MM.1S (cell line): Measurements from ENCODE around the gene MECP2.

ENCODE experiments used
- DNase-seq: peaks from one replicate; pipeline ENCODE4 v3.0.0-alpha.2; 2015
- H2AFZ ChIP-seq: fragments of 300-600 bp; sonication (generic); 2 replicates; pipeline ENCODE4 v1.6.0; 2016; ENCODE audit warnings: antibody characterized with exemption, low read length
- H3F3A ChIP-seq: fragments of 300-600 bp; sonication (generic); 2 replicates; pipeline ENCODE4 v1.6.1; 2016; ENCODE audit warnings: mild to moderate bottlenecking, antibody characterized with exemption, low read length, moderate library complexity, mixed read lengths; ENCODE audit not compliant: insufficient read depth
- H3K27ac ChIP-seq: fragments of 300-600 bp; sonication (generic); 2 replicates; pipeline ENCODE4 v1.5.1; 2016; ENCODE audit warnings: mild to moderate bottlenecking, low read length
- H3K27me3 ChIP-seq: fragments of 300-600 bp; sonication (generic); replicated peaks from 2 replicates; pipeline ENCODE4 v1.6.0; 2016; ENCODE audit warnings: low read length; ENCODE audit not compliant: insufficient read depth
- H3K36me3 ChIP-seq: fragments of 300-600 bp; sonication (generic); replicated peaks from 2 replicates; pipeline ENCODE4 v1.6.1; 2016; ENCODE audit warnings: mild to moderate bottlenecking, low read length, mixed read lengths; ENCODE audit not compliant: insufficient read depth
- H3K4me1 ChIP-seq: fragments of 300-600 bp; sonication (generic); 2 replicates; pipeline ENCODE4 v1.6.1; 2016; ENCODE audit warnings: low read length, mixed read lengths
- H3K4me2 ChIP-seq: fragments of 300-600 bp; sonication (generic); 2 replicates; pipeline ENCODE4 v1.6.0; 2016; ENCODE audit warnings: low read depth, low read length
- H3K4me3 ChIP-seq: fragments of 300-600 bp; sonication (generic); 2 replicates; pipeline ENCODE4 v1.5.1; 2016; ENCODE audit warnings: low read length, mixed read lengths
- H3K79me2 ChIP-seq: fragments of 300-600 bp; sonication (generic); 2 replicates; pipeline ENCODE4 v1.6.1; 2016; ENCODE audit warnings: mixed run types, low read length, mixed read lengths
- H3K9ac ChIP-seq: fragments of 300-600 bp; sonication (generic); 2 replicates; pipeline ENCODE4 v1.6.1; 2016; ENCODE audit warnings: low read length, mixed read lengths
- H3K9me2 ChIP-seq: fragments of 300-600 bp; sonication (generic); replicated peaks from 2 replicates; pipeline ENCODE4 v1.6.1; 2016; ENCODE audit warnings: mild to moderate bottlenecking, low read length, mixed read lengths; ENCODE audit not compliant: insufficient read depth
- H3K9me3 ChIP-seq: fragments of 300-600 bp; sonication (generic); replicated peaks from 2 replicates; pipeline ENCODE4 v1.6.1; 2016; ENCODE audit warnings: mild to moderate bottlenecking, low read length, mixed read lengths; ENCODE audit not compliant: insufficient read depth
- H4K20me1 ChIP-seq: fragments of 300-600 bp; sonication (generic); 2 replicates; pipeline ENCODE4 v1.6.1; 2016; ENCODE audit warnings: mild to moderate bottlenecking, low read length, moderate library complexity, mixed read lengths; ENCODE audit not compliant: insufficient read depth
- CTCF ChIP-seq: fragments of 300-600 bp; sonication (generic); IDR thresholded peaks from 2 replicates; pipeline ENCODE4 v1.5.1; 2016; ENCODE audit warnings: antibody characterized with exemption, low read length, mixed read lengths
- EZH2 ChIP-seq: fragments of 300-600 bp; sonication (generic); optimal IDR thresholded peaks from 2 replicates; pipeline ENCODE3; 2017; ENCODE audit warnings: low read depth, mild to moderate bottlenecking, antibody characterized with exemption, low read length, mixed read lengths
- EZH2phosphoT487 ChIP-seq: fragments of 300-600 bp; sonication (generic); IDR thresholded peaks from 2 replicates; pipeline ENCODE4 v1.6.1; 2018; ENCODE audit warnings: antibody characterized with exemption, low read length

Gene MECP2

DNA sequence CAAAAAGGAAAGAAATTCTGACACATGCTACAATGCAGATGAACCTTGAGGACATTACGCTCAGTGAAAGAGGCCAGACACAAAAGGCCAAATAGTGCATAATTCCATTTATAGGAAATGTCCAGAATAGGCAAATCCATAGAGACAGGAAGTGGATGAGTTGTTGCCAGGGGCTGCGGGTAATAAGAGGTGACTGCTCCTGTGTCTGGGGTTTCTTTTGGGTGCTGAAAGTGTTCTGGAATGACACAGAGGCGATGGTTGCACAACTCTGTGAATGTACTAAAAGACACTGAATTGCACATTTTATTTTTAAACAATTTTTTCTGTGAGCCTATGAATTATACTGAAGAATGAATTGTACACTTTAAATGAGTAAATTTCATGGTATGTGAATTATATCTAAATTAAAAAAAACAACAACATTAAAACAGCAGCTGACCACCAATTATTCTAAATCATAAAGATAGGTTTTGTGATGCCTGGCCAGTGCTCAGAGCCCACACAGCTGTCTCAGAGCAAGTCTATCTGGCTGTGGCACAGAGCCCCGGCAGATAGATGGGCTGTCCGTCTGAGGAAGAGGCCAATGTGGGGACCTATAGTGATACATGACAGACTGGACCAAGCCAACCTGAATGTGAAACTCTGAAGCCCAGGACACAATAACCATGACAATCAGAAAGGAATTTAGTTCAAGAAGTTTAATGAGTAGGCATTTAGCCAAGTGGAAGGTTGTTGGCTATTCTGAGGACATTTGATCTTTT is 54.3 kb downstream of the MECP2 start:
- Histone ChIP-seq H3K79me2 (peaks cover 29% of the 10 kb centered on the region), H3K4me1 (no peaks in the 10 kb centered on the region), H2AFZ (no peak overlapping the region), H3K27ac (no peak overlapping the region), H3K9me3 (no peaks in the 10 kb centered on the region), H3F3A (no peaks in the 10 kb centered on the region), H4K20me1 (no peaks in the 10 kb centered on the region), H3K27me3 (no peaks in the 10 kb centered on the region), H3K4me3 (no peak overlapping the region), H3K9ac (no peak overlapping the region), H3K9me2 (no peaks in the 10 kb centered on the region), H3K36me3 (no peaks in the 10 kb centered on the region), H3K4me2 (no peak overlapping the region)
- DNase-seq: no peak
- TF ChIP-seq CTCF: no peak
- TF ChIP-seq EZH2: no peak
- no peak for TF ChIP-seq EZH2phosphoT487

DNA sequence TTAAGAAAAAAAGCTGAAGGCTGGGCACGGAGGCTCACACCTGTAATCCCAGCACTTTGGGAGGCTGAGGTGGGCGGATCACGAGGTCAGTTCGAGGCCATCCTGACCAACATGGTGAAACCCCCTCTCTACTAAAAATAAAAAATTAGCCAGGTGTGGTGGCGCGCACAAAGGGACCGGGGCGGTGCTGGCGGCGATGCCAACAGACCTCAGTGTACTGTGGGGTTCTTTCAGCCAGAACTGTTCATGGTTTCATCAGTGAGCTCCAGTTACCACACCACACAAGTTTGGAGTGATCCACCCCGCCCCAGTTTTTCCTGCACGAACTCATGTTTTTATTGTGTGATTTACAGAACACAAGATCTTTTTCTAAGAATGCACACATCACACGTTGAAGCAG is 56.7 kb downstream of the MECP2 start:
- no peaks in the 10 kb centered on the region for H3K9me3 ChIP-seq
- H3K27ac ChIP-seq: no peak overlapping the region
- no peaks in the 10 kb centered on the region for H3K9me2 ChIP-seq
- H3K79me2 ChIP-seq: peaks cover 24% of the 10 kb centered on the region
- H4K20me1 ChIP-seq: no peaks in the 10 kb centered on the region
- no peak overlapping the region for H3K9ac ChIP-seq
- TF ChIP-seq EZH2 (no peak), EZH2phosphoT487 (no peak)
- no peaks in the 10 kb centered on the region for H3K4me1 ChIP-seq
- H3K4me3 ChIP-seq: no peak overlapping the region
- H3K27me3 ChIP-seq: no peaks in the 10 kb centered on the region
- H3K36me3 ChIP-seq: no peaks in the 10 kb centered on the region
- no peaks in the 10 kb centered on the region for H3F3A ChIP-seq
- DNase-seq: no peak
- no peak overlapping the region for H2AFZ ChIP-seq
- H3K4me2 ChIP-seq: no peak overlapping the region

DNA sequence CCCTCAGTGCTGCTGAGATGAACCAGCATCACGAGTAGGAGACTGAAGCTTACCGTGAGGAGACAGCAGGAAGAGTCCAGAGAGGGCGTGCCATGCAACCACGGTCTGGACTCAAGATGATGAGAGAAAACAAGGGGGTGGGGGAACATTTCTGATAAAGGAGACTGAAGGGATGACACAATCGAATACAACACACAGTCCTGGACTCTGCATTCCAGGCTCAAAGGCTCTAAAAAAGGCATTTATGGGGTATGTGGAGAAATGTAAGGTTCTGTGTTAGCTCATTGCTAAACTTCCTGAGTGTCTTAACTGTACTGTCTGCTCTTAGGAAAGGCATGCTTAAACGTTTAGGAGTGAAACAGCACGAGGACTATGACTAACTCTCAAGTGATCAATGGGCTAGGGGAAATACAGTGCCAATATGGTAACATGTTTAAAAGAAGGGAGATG is 57.2 kb downstream of the MECP2 start:
- Histone ChIP-seq H3K27me3 (no peaks in the 10 kb centered on the region), H3K9ac (no peak overlapping the region), H3K79me2 (peaks cover 24% of the 10 kb centered on the region), H3K9me2 (no peaks in the 10 kb centered on the region), H2AFZ (no peak overlapping the region), H3K27ac (no peak overlapping the region), H3K4me2 (no peak overlapping the region), H3F3A (no peaks in the 10 kb centered on the region), H3K36me3 (no peaks in the 10 kb centered on the region), H3K9me3 (no peaks in the 10 kb centered on the region), H3K4me3 (no peak overlapping the region), H4K20me1 (no peaks in the 10 kb centered on the region), H3K4me1 (no peaks in the 10 kb centered on the region)
- no peak for DNase-seq
- TF ChIP-seq EZH2 (no peak), EZH2phosphoT487 (no peak), CTCF (no peak)

- Histone ChIP-seq H2AFZ (no peak overlapping the region), H3K9me3 (no peaks in the 10 kb centered on the region), H3K9me2 (no peaks in the 10 kb centered on the region), H3K36me3 (no peaks in the 10 kb centered on the region), H3K9ac (no peak overlapping the region), H3K4me1 (no peaks in the 10 kb centered on the region), H3K4me2 (no peak overlapping the region), H3K4me3 (no peak overlapping the region), H3K27me3 (no peaks in the 10 kb centered on the region), H3K27ac (no peak overlapping the region), H3F3A (no peaks in the 10 kb centered on the region), H4K20me1 (no peaks in the 10 kb centered on the region), H3K79me2 (peaks cover 21% of the 10 kb centered on the region)
- TF ChIP-seq EZH2phosphoT487 (no peak), CTCF (no peak), EZH2 (no peak)
- no peak for DNase-seq
Measured at GRCh38 chrX:154039577-154039976, 57.9 kb downstream of the MECP2 start.
